Measurements from ENCODE around the gene ASTN2. TPM values are rescaled to one million over a fixed set of nuclear protein-coding genes. Genes with fewer than 3 reads are reported as not detected.

ASTN2 gene
- total and polyA plus RNA-seq, 2 donors (not counting 3 experiments of a cell fraction or from before 2014, with no cell fraction given), result 1.0 to 1.9 TPM

DNA sequence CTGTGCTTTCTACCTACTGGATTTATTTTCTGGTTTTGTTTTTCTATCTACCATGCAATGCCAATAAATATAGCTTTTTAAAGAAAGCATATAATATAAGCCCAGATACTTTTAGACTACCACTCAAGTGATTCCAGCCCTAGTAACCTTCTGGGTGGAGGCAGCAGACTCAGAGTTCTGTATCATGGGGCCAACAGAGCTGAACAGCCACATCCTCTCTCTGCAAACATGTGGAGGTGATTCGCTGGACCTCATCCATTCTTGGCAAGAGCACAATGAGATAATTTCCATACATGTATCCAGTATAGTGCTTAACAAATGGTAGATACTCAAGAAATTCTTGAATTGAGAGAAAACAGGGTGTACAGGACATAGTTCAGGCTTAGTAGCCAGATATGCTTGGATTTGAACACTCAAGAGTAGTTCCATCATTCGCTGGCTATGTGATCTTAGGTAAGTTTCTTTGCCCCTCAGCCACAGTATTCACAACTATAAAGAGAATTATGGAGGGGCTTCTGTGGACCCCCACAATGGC, 124.5 kb downstream of the ASTN2 start:
- intact Hi-C loops (cut with micrococcal nuclease) (no loop called here), dilution Hi-C loops (cut with MboI; ENCODE audit: extremely low pct_ligation_motif_present, low sequenced_read_pairs) (no loop called here)
- ChIA-PET CTCF (no interaction called here), POLR2A (no interaction called here)
- Histone ChIP-seq H3K36me3 (ENCODE audit: control insufficient read depth in 2 of 2, extremely low read depth in 1 of 2, insufficient read depth in 2 of 2, low read length in 2 of 2) (no peaks in the 10 kb centered on the region), H3K79me2 (ENCODE audit: control insufficient read depth, insufficient read depth, low read length) (no peaks in the 10 kb centered on the region), H3K9ac (replicated peaks; ENCODE audit: extremely low read depth, insufficient read depth, low read length) (no peak overlapping the region), H4K20me1 (replicated peaks; ENCODE audit: control insufficient read depth, extremely low read depth, insufficient read depth, low read length) (no peaks in the 10 kb centered on the region), H3K9me1 (replicated peaks; ENCODE audit: control insufficient read depth, extremely low read depth, insufficient read depth, low read length) (no peaks in the 10 kb centered on the region), H2AFZ (ENCODE audit: low read depth, low read length) (no peak overlapping the region), H3K9me3 (replicated peaks; ENCODE audit: control insufficient read depth, insufficient read depth, low read length) (peaks cover 6% of the 10 kb centered on the region), H3K4me3 (replicated peaks in 1 of 3; ENCODE audit: insufficient read depth in 1 of 3, low read depth in 1 of 3, low read length in 3 of 3) (no peak overlapping the region), H3K4me1 (ENCODE audit: control insufficient read depth, extremely low read depth, insufficient read depth, low read length) (no peaks in the 10 kb centered on the region), H3K27ac (ENCODE audit: insufficient read depth, low read depth, low read length) (no peak overlapping the region), H3K27me3 (ENCODE audit: control insufficient read depth in 2 of 2, insufficient read depth in 2 of 2, low read length in 2 of 2) (no peaks in the 10 kb centered on the region), H3K4me2 (ENCODE audit: insufficient read depth, low read length) (no peak overlapping the region)
- FAIRE-seq (no peak), DNase-seq (ENCODE audit: low read depth, low spot score) (no peak)
- TF ChIP-seq JUN (IDR thresholded peaks at IDR 0.05; ENCODE audit: borderline replicate concordance, insufficient read depth, insufficient read length, low read depth) (no peak), EZH2 (IDR thresholded peaks at IDR 0.05; ENCODE audit: borderline replicate concordance, low read depth, low read length, severe bottlenecking) (no peak), POLR2A (IDR thresholded peaks at IDR 0.05; ENCODE audit: low read depth, low read length) (no peak), FOS (IDR thresholded peaks at IDR 0.05; ENCODE audit: borderline replicate concordance, insufficient read depth, low read length) (no peak), CTCF (IDR thresholded peaks at IDR 0.05; ENCODE audit: extremely low read depth in 1 of 2, insufficient read depth in 1 of 2, low read depth in 1 of 2, low read length in 2 of 2) (no peak), MYC (IDR thresholded peaks at IDR 0.05; ENCODE audit: low read depth, low read length) (no peak)
- TF ChIP-seq, protein P1, sequence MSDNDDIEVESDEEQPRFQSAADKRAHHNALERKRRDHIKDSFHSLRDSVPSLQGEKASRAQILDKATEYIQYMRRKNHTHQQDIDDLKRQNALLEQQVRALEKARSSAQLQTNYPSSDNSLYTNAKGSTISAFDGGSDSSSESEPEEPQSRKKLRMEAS (IDR thresholded peaks at IDR 0.05; ENCODE audit: insufficient read depth, insufficient read length), result no peak
- BruUV-seq (replicated peaks), result no TSS peak

Data from endothelial cell of umbilical vein (primary cell).